CD4-positive, alpha-beta memory T cell (primary cell): ENCODE results near the gene PTMS. TPM values are rescaled to one million over a fixed set of nuclear protein-coding genes. Genes with fewer than 3 reads are reported as not detected.

Experiments used
- CTCF ChIA-PET: fragments of 350-600 bp; sonication (Branson Sonifier 250); formaldehyde crosslinking; loops from one replicate; lab custom pipeline; 2021; ENCODE audit warnings: inconsistent platforms; ENCODE audit not compliant: partially characterized antibody; lab: Charles Lee
- POLR2A ChIA-PET: fragments of 350-600 bp; sonication (Branson Sonifier 250); formaldehyde crosslinking; loops from one replicate; lab custom pipeline; 2021; ENCODE audit not compliant: partially characterized antibody; lab: Charles Lee
- DNase-seq, 5 donors: peaks; one replicate each; pipeline versions ENCODE4 v3.0.0 to v3.0.0-alpha.2; 2020 to 2022; ENCODE audit warnings: mixed read lengths in 1 of 5
- H3K27ac ChIP-seq: one replicate; pipeline ENCODE4 v1.7.0; 2013; ENCODE audit warnings: low read depth, low read length
- H3K27me3 ChIP-seq: 2 replicates; pipeline ENCODE4 v1.7.0; 2013; ENCODE audit warnings: mild to moderate bottlenecking, low read length, moderate library complexity; ENCODE audit not compliant: insufficient read depth
- H3K36me3 ChIP-seq: 2 replicates; pipeline ENCODE4 v1.7.0; 2013; ENCODE audit warnings: mild to moderate bottlenecking, low read length, moderate library complexity; ENCODE audit not compliant: insufficient read depth
- H3K4me1 ChIP-seq: 2 replicates; pipeline ENCODE4 v1.7.0; 2013; ENCODE audit warnings: mild to moderate bottlenecking, low read length, moderate library complexity; ENCODE audit not compliant: insufficient read depth
- H3K4me3 ChIP-seq, 2 donors: one replicate each; pipeline ENCODE4 v1.7.0; 2013; ENCODE audit warnings: low read length in 2 of 2, mild to moderate bottlenecking in 1 of 2
- H3K9me3 ChIP-seq, 2 donors: one replicate each; pipeline ENCODE4 v1.7.0; 2013; ENCODE audit warnings: low read length in 2 of 2, control low read depth in 1 of 2; ENCODE audit not compliant: control insufficient read depth in 1 of 2
- H3K27ac Mint-ChIP-seq, 7 donors: one replicate each; pipeline ENCODE4 v1.8.0; 2020 to 2021; ENCODE audit warnings: mixed read lengths in 7 of 7, mild to moderate bottlenecking in 6 of 7, inconsistent platforms in 3 of 7, moderate library complexity in 3 of 7
- H3K27me3 Mint-ChIP-seq, 2 donors: one replicate each; pipeline ENCODE4 v1.8.0; 2020 to 2021; ENCODE audit warnings: mixed read lengths in 2 of 2
- H3K36me3 Mint-ChIP-seq, 2 donors: one replicate each; pipeline ENCODE4 v1.8.0; 2020 to 2021; ENCODE audit warnings: mixed read lengths in 2 of 2, inconsistent platforms in 1 of 2, mild to moderate bottlenecking in 1 of 2
- H3K4me1 Mint-ChIP-seq, 4 donors: one replicate each; pipeline ENCODE4 v1.8.0; 2020 to 2021; ENCODE audit warnings: mixed read lengths in 4 of 4, mild to moderate bottlenecking in 1 of 4
- H3K4me3 Mint-ChIP-seq, 8 donors: one replicate each; pipeline ENCODE4 v1.8.0; 2020 to 2021; ENCODE audit warnings: mixed read lengths in 8 of 8, mild to moderate bottlenecking in 7 of 8, moderate library complexity in 6 of 8, inconsistent platforms in 3 of 8
- H3K9me3 Mint-ChIP-seq, 8 donors: one replicate each; pipeline ENCODE4 v1.8.0; 2020 to 2021; ENCODE audit warnings: mixed read lengths in 8 of 8, mild to moderate bottlenecking in 5 of 8, inconsistent platforms in 3 of 8, moderate library complexity in 1 of 8
- intact Hi-C: fragments of 100-400 bp; cut with micrococcal nuclease; formaldehyde crosslinking; loops from one replicate; pipeline ENCODE4 v1.15.1; 2023
- polyA plus RNA-seq, 2 donors: library from polyadenylated mRNA; unstranded; fragments of 300-500 nt; fragmentation: Illumina TruSeq; gene quantifications; one replicate each; pipeline ENCODE4 v1.2.3, GENCODE V29; 2021
- total RNA-seq, 2 experiments: library from RNA; stranded (reverse); gene quantifications; one replicate each; pipeline ENCODE4 v1.2.3, GENCODE V29; 2021

The PTMS gene
- total and polyA plus RNA-seq, 4 experiments from 2014 or later: 1.3 to 3.6 (median 2.4) TPM

GRCh38 chr12:6778217-6778573 lies 12.0 kb downstream of the PTMS start:
- peak overlapping the region; percentile 67 to 97 (median 86) for H3K4me3 Mint-ChIP-seq
- peak overlapping the region; percentile 6 for H3K27ac ChIP-seq
- CTCF ChIA-PET: interaction anchor here (0.6 to 28.3 kb wide), 19 partner anchors 8 to 215 kb away, joined by 3 to 343 read pairs (median 4); partner anchors contain the start of genes CD4, COPS7A, GPR162 and MLF2
- H3K27me3 Mint-ChIP-seq: peaks cover 6 to 24% of the 10 kb centered on the region in 2 donors
- no peaks in the 10 kb centered on the region for H3K36me3 ChIP-seq
- H3K9me3 ChIP-seq: no peaks in the 10 kb centered on the region
- no peak for DNase-seq
- H3K4me1 Mint-ChIP-seq: peaks cover 21 to 62% (median 42%) of the 10 kb centered on the region in 4 donors
- peak overlapping the region in 1 of 2 donors; percentile 58 for H3K4me3 ChIP-seq
- peaks cover 9% of the 10 kb centered on the region for H3K27me3 ChIP-seq
- intact Hi-C loops: loop anchor here (2.0 kb wide), 1 partner anchor 215 kb away; no protein-coding TSS in a partner anchor
- peaks cover 31% of the 10 kb centered on the region for H3K4me1 ChIP-seq
- peaks cover 0 to 3% of the 10 kb centered on the region in 2 donors for H3K36me3 Mint-ChIP-seq
- H3K27ac Mint-ChIP-seq: peak overlapping the region; percentile 49 to 98 (median 90)
- H3K9me3 Mint-ChIP-seq: peaks cover 0 to 3% (median 0%) of the 10 kb centered on the region in 8 donors
- POLR2A ChIA-PET: interaction anchor here (0.6 to 3.5 kb wide), 8 partner anchors 10 to 175 kb away, joined by 3 to 22 read pairs (median 4); partner anchors contain the start of genes CD4, MLF2, PTMS and ZNF384

GRCh38 chr12:6778574-6779550 lies 12.7 kb downstream of the PTMS start:
- CTCF ChIA-PET: interaction anchor here (0.6 to 28.3 kb wide), 23 partner anchors 8 to 216 kb away, joined by 3 to 343 read pairs (median 4); partner anchors contain the start of genes CD4, COPS7A, GPR162 and MLF2
- peaks cover 6% of the 10 kb centered on the region for H3K27me3 ChIP-seq
- H3K9me3 ChIP-seq: no peaks in the 10 kb centered on the region
- POLR2A ChIA-PET: interaction anchor here (0.6 to 3.5 kb wide), 7 partner anchors 9 to 176 kb away, joined by 3 to 22 read pairs (median 3); partner anchors contain the start of genes CD4, MLF2, PTMS and ZNF384
- H3K4me1 Mint-ChIP-seq: peaks cover 22 to 66% (median 45%) of the 10 kb centered on the region in 4 donors
- peaks cover 0 to 3% (median 0%) of the 10 kb centered on the region in 8 donors for H3K9me3 Mint-ChIP-seq
- H3K4me1 ChIP-seq: peaks cover 28% of the 10 kb centered on the region
- no peaks in the 10 kb centered on the region for H3K36me3 ChIP-seq
- peak overlapping the region; percentile 49 to 98 (median 90) for H3K27ac Mint-ChIP-seq
- peak; percentile 84 to 90 (median 84) for DNase-seq
- peak overlapping the region in 1 of 2 donors; percentile 58 for H3K4me3 ChIP-seq
- H3K36me3 Mint-ChIP-seq: peaks cover 0 to 3% of the 10 kb centered on the region in 2 donors
- peak overlapping the region; percentile 67 to 97 (median 86) for H3K4me3 Mint-ChIP-seq
- H3K27ac ChIP-seq: peak overlapping the region; percentile 6
- H3K27me3 Mint-ChIP-seq: peaks cover 6 to 21% of the 10 kb centered on the region in 2 donors
- intact Hi-C loops: loop anchor here (1.0 to 2.0 kb wide), 5 partner anchors 26 to 216 kb away; partner anchors contain the start of gene MLF2

- Mint-ChIP-seq H3K4me3 (peak overlapping the region in 1 of 8 donors; percentile 39), H3K9me3 (peaks cover 0 to 3% (median 0%) of the 10 kb centered on the region in 8 donors), H3K4me1 (peaks cover 18 to 67% (median 41%) of the 10 kb centered on the region in 4 donors), H3K27me3 (peaks cover 2 to 12% of the 10 kb centered on the region in 2 donors), H3K36me3 (peaks cover 0 to 3% of the 10 kb centered on the region in 2 donors), H3K27ac (peak overlapping the region in 6 of 7 donors; percentile 42 to 94 (median 71))
- Histone ChIP-seq H3K4me1 (peaks cover 28% of the 10 kb centered on the region), H3K9me3 (no peaks in the 10 kb centered on the region), H3K27ac (no peak overlapping the region), H3K4me3 (no peak overlapping the region), H3K36me3 (no peaks in the 10 kb centered on the region), H3K27me3 (no peaks in the 10 kb centered on the region)
- ChIA-PET POLR2A (interaction anchor here (1.1 to 5.2 kb wide), 5 partner anchors 9 to 27 kb away, joined by 3 to 26 read pairs (median 10); partner anchors contain the start of genes CD4, MLF2 and PTMS), CTCF (interaction anchor here (0.6 to 28.3 kb wide), 21 partner anchors 8 to 334 kb away, joined by 3 to 343 read pairs (median 5); partner anchors contain the start of genes CD4, COPS7A, GPR162 and LAG3)
- no peak for DNase-seq
- intact Hi-C loops: loop anchor here (1.0 to 10.0 kb wide), 6 partner anchors 27 to 355 kb away; partner anchors contain the start of gene MLF2
These were observed 13.7 kb downstream of the PTMS start for GRCh38 chr12:6779708-6780432.

GRCh38 chr12:6780573-6780972 lies 14.4 kb downstream of the PTMS start:
- DNase-seq: no peak
- peaks cover 15 to 67% (median 39%) of the 10 kb centered on the region in 4 donors for H3K4me1 Mint-ChIP-seq

GRCh38 chr12:6782119-6782518 lies 16.0 kb downstream of the PTMS start:
- Mint-ChIP-seq H3K27me3 (peaks cover 0 to 5% of the 10 kb centered on the region in 2 donors), H3K4me1 (peaks cover 21 to 73% (median 50%) of the 10 kb centered on the region in 4 donors), H3K9me3 (peaks cover 0 to 3% (median 0%) of the 10 kb centered on the region in 8 donors), H3K27ac (peak overlapping the region in 5 of 7 donors; percentile 42 to 64 (median 57)), H3K36me3 (peaks cover 0 to 3% of the 10 kb centered on the region in 2 donors), H3K4me3 (no peak overlapping the region)
- ChIA-PET CTCF (interaction anchor here (0.9 to 28.3 kb wide), 7 partner anchors 10 to 178 kb away, joined by 3 to 343 read pairs (median 20); partner anchors contain the start of genes GPR162, MLF2, P3H3 and PTMS), POLR2A (interaction anchor here (1.0 to 5.2 kb wide), 7 partner anchors 8 to 214 kb away, joined by 3 to 26 read pairs (median 3); partner anchors contain the start of genes MLF2, NOP2 and PTMS)
- Histone ChIP-seq H3K27ac (no peak overlapping the region), H3K36me3 (no peaks in the 10 kb centered on the region), H3K27me3 (no peaks in the 10 kb centered on the region), H3K4me1 (peaks cover 46% of the 10 kb centered on the region), H3K4me3 (no peak overlapping the region), H3K9me3 (no peaks in the 10 kb centered on the region)
- intact Hi-C loops: loop anchor here (10.0 kb wide), 1 partner anchor 357 kb away; no protein-coding TSS in a partner anchor
- no peak for DNase-seq

More at GRCh38 chr12:6780573-6780972, 14.4 kb downstream of the PTMS start:
- H3K4me3 Mint-ChIP-seq: no peak overlapping the region
- H3K27me3 ChIP-seq: no peaks in the 10 kb centered on the region
- peaks cover 0 to 3% of the 10 kb centered on the region in 2 donors for H3K36me3 Mint-ChIP-seq
- H3K9me3 ChIP-seq: no peaks in the 10 kb centered on the region
- H3K27ac Mint-ChIP-seq: peak overlapping the region in 4 of 7 donors; percentile 22 to 86 (median 59)
- peaks cover 0 to 3% (median 0%) of the 10 kb centered on the region in 8 donors for H3K9me3 Mint-ChIP-seq
- H3K4me3 ChIP-seq: no peak overlapping the region
- H3K27ac ChIP-seq: no peak overlapping the region
- intact Hi-C loops: loop anchor here (10.0 kb wide), 1 partner anchor 356 kb away; no protein-coding TSS in a partner anchor
- POLR2A ChIA-PET: interaction anchor here (0.7 to 5.2 kb wide), 5 partner anchors 9 to 170 kb away, joined by 3 to 26 read pairs (median 10); partner anchors contain the start of genes CD4 and MLF2
- peaks cover 0 to 7% of the 10 kb centered on the region in 2 donors for H3K27me3 Mint-ChIP-seq
- H3K36me3 ChIP-seq: no peaks in the 10 kb centered on the region
- CTCF ChIA-PET: interaction anchor here (0.6 to 28.3 kb wide), 18 partner anchors 9 to 333 kb away, joined by 3 to 343 read pairs (median 4); partner anchors contain the start of genes CD4, COPS7A, GPR162 and LAG3
- peaks cover 31% of the 10 kb centered on the region for H3K4me1 ChIP-seq
